DMS79 (cell line): ENCODE results near the gene TPO.
"Not testable (repeated sequence)": the region's sequence is repeated elsewhere in the genome, so short reads cannot be mapped to it uniquely, and the experiment has no call there.

Experiments
- DNase-seq: peaks from one replicate; lab custom pipeline; 2025; lab: John Stamatoyannopoulos, UW

Gene TPO

GRCh38 chr2:1405967-1406366 lies 7.3 kb upstream of the TPO start:
- no peak for DNase-seq

GRCh38 chr2:1406434-1406833 lies 6.8 kb upstream of the TPO start:
- DNase-seq: no peak

GRCh38 chr2:1407950-1408675 lies 5.2 kb upstream of the TPO start:
- peak; percentile 66 for DNase-seq

- no peak for DNase-seq
These were observed 858 bp downstream of the TPO start for GRCh38 chr2:1414121-1414520.

- not testable (repeated sequence) for DNase-seq
These were observed 1.6 kb downstream of the TPO start for GRCh38 chr2:1414901-1415300.

- no peak for DNase-seq
These were observed 2.2 kb downstream of the TPO start for GRCh38 chr2:1415501-1415900.

- no peak for DNase-seq
These were observed 5.3 kb downstream of the TPO start for GRCh38 chr2:1418566-1418965.

GRCh38 chr2:1420746-1421480 lies 7.7 kb downstream of the TPO start:
- peak; percentile 67 for DNase-seq

GRCh38 chr2:1421731-1422130 lies 8.5 kb downstream of the TPO start:
- peak; percentile 63 for DNase-seq

GRCh38 chr2:1422131-1422530 lies 8.9 kb downstream of the TPO start:
- DNase-seq: no peak

GRCh38 chr2:1422716-1423285 lies 9.5 kb downstream of the TPO start:
- DNase-seq: no peak

GRCh38 chr2:1427086-1427485 lies 13.8 kb downstream of the TPO start:
- DNase-seq: no peak

GRCh38 chr2:1429895-1430294 lies 16.6 kb downstream of the TPO start:
- no peak for DNase-seq

GRCh38 chr2:1430491-1430890 lies 17.2 kb downstream of the TPO start:
- DNase-seq: no peak

GRCh38 chr2:1431886-1432400 lies 18.7 kb downstream of the TPO start:
- DNase-seq: no peak

- no peak for DNase-seq
These were observed 19.5 kb downstream of the TPO start for GRCh38 chr2:1432726-1433125.

- DNase-seq: no peak
These were observed 23.1 kb downstream of the TPO start for GRCh38 chr2:1436369-1436768.

- no peak for DNase-seq
These were observed 23.8 kb downstream of the TPO start for GRCh38 chr2:1437101-1437500.

GRCh38 chr2:1437537-1437936 lies 24.3 kb downstream of the TPO start:
- DNase-seq: no peak

- no peak for DNase-seq
These were observed 25.7 kb downstream of the TPO start for GRCh38 chr2:1438972-1439371.

GRCh38 chr2:1440581-1440980 lies 27.3 kb downstream of the TPO start:
- DNase-seq: no peak

- no peak for DNase-seq
These were observed 33.0 kb downstream of the TPO start for GRCh38 chr2:1446301-1446700.

- no peak for DNase-seq
These were observed 34.7 kb downstream of the TPO start for GRCh38 chr2:1448009-1448408.
